HepG2 (cell line): Measurements from ENCODE around the gene PRKAR2A.

Source experiments
- CTCF ChIP-seq: sonication (generic); formaldehyde crosslinking; IDR thresholded peaks from 2 replicates; pipeline ENCODE4 v1.5.0; 2020; ENCODE audit warnings: mild to moderate bottlenecking, missing genetic modification reagents, moderate library complexity
- KDM1A ChIP-seq: IDR thresholded peaks from 2 replicates; pipeline ENCODE4 v1.6.1; 2016; ENCODE audit warnings: missing compliant biosample characterization
- REST ChIP-seq, 2 experiments: IDR thresholded peaks; 2 replicates each; pipeline ENCODE4 v1.6.1; 2011 to 2012; ENCODE audit warnings: low read length in 2 of 2, borderline replicate concordance in 1 of 2, low read depth in 1 of 2, mild to moderate bottlenecking in 1 of 2, moderate library complexity in 1 of 2
- TAF15 ChIP-seq: fragments of 200-400 bp; formaldehyde crosslinking; IDR thresholded peaks from one replicate; pipeline ENCODE4 v1.6.1; 2018; ENCODE audit warnings: mild to moderate bottlenecking, low read depth, low read length; ENCODE audit not compliant: poor library complexity, severe bottlenecking
- TGIF2 ChIP-seq: IDR thresholded peaks from 2 replicates; pipeline ENCODE4 v1.6.1; 2016; ENCODE audit warnings: control low read depth, missing compliant biosample characterization
- TRIM24 ChIP-seq: sonication (generic); formaldehyde crosslinking; IDR thresholded peaks from 2 replicates; pipeline ENCODE4 v1.8.0; 2022; ENCODE audit warnings: mild to moderate bottlenecking, missing genetic modification reagents
- ZFAT ChIP-seq: sonication (generic); formaldehyde crosslinking; conservative IDR thresholded peaks from 2 replicates; pipeline ENCODE4 v1.8.1; 2023; ENCODE audit warnings: missing genetic modification reagents, inconsistent platforms
- ZNF770 ChIP-seq: sonication (generic); formaldehyde crosslinking; IDR thresholded peaks from 2 replicates; pipeline ENCODE4 v1.5.0; 2020; ENCODE audit warnings: mild to moderate bottlenecking, missing genetic modification reagents
- ZNF781 ChIP-seq: sonication (generic); formaldehyde crosslinking; IDR thresholded peaks from 2 replicates; pipeline ENCODE4 v1.5.1; 2020; ENCODE audit warnings: borderline replicate concordance, mild to moderate bottlenecking, missing genetic modification reagents; ENCODE audit errors: not compliant biosample characterization
- ZNF788 ChIP-seq: sonication (generic); formaldehyde crosslinking; IDR thresholded peaks from 2 replicates; pipeline ENCODE4 v1.5.0; 2020; ENCODE audit warnings: mild to moderate bottlenecking, missing genetic modification reagents, borderline replicate concordance

GRCh38 chr3:48885753-48886152 lies 38.1 kb upstream of the PRKAR2A start:
- TF ChIP-seq REST (IDR thresholded peaks at IDR 0.05; ENCODE audit: borderline replicate concordance in 1 of 2, low read depth in 1 of 2, low read length in 2 of 2) (no peak), ZNF770 (CRISPR knock-in tag) (no peak), ZFAT (no peak), TAF15 (no peak), CTCF (CRISPR knock-in tag) (no peak), KDM1A (no peak), TRIM24 (CRISPR knock-in tag) (no peak), TGIF2 (CRISPR knock-in tag) (no peak), ZNF788 (CRISPR knock-in tag) (no peak), ZNF781 (no peak)
